Measurements from ENCODE around the gene MCTP1.
"Not testable (repeated sequence)": the region's sequence is repeated elsewhere in the genome, so short reads cannot be mapped to it uniquely, and the experiment has no call there.

The MCTP1 gene

DNA sequence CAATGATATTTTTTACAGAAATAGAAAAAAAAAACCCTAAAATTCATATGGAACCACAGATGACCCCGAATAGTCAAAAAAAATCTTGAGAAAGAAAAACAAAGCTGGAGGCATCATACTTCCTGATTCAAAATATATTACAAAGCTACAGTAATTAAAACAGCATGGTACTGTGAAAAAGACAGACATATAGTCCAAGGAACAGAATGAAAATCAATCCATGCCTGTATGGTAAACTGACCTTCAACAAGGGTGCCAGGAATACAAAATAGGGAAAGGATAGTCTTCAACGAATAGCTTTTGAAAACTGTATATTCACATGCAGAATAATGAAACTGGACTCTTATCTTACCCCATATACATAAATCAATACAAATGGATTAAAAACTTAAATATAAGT is 307.5 kb downstream of the MCTP1 start:
- DNase-seq (ENCODE audit: low read depth, low spot score): no peak
- no peak overlapping the region for H3K4me3 ChIP-seq (ENCODE audit: low read length)
- no peaks in the 10 kb centered on the region for H3K9me3 ChIP-seq (ENCODE audit: control insufficient read depth, insufficient read depth, low read length)
- H3K36me3 ChIP-seq (ENCODE audit: control insufficient read depth, insufficient read depth, low read length): no peaks in the 10 kb centered on the region
- WGBS (ENCODE audit: insufficient coverage, insufficient read length): no CpG with 5 or more reads among the region's 2 CpGs
- no peaks in the 10 kb centered on the region for H3K27me3 ChIP-seq (ENCODE audit: control insufficient read depth, insufficient read depth, low read length)
- no peaks in the 10 kb centered on the region for H3K4me1 ChIP-seq (ENCODE audit: control insufficient read depth, insufficient read depth, low read length)
- no peak overlapping the region for H3K27ac ChIP-seq (ENCODE audit: low read length)

DNA sequence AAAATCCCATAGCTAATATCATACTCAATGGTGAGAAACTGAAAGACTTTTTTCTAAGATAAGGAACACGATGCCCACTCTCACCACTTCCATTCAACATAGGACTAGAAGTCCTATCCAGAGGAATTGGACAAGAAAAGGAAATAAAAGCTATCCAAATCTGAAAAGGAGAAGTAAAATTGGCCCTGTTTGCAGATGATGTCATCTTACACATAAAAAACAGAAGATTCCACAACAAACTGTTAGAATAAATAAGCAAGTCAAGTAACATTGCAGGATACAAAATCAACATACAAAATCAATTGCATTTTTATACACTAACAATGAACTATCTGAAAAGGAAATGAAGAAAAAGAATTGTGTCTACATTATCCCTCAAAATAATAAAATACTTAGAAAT is 308.0 kb downstream of the MCTP1 start:
- H3K36me3 ChIP-seq (ENCODE audit: control insufficient read depth, insufficient read depth, low read length): no peaks in the 10 kb centered on the region
- H3K4me3 ChIP-seq (ENCODE audit: low read length): no peak overlapping the region
- no peaks in the 10 kb centered on the region for H3K27me3 ChIP-seq (ENCODE audit: control insufficient read depth, insufficient read depth, low read length)
- H3K4me1 ChIP-seq (ENCODE audit: control insufficient read depth, insufficient read depth, low read length): no peaks in the 10 kb centered on the region
- WGBS (ENCODE audit: insufficient coverage, insufficient read length): no CpG with 5 or more reads among the region's 1 CpG
- H3K9me3 ChIP-seq (ENCODE audit: control insufficient read depth, insufficient read depth, low read length): no peaks in the 10 kb centered on the region
- no peak overlapping the region for H3K27ac ChIP-seq (ENCODE audit: low read length)
- DNase-seq (ENCODE audit: low read depth, low spot score): no peak

DNA sequence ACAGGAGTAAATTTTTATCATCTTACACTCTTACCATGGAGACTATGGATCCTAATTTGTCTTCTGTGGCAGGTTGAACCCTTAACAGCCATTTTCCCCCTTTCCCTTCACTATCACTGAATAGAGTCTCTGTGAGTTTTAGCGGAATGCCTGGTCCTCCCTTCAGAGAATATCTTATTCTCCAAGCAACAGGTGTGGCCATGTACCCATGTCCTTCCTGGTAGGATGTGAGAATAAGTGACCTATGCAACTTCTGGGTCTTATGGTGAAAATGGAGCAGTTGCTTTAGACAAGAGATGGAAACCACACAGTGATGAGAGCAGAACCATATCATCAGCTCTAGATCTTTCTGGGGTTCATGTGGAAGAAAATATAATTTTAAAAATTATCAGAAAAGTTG is 312.6 kb downstream of the MCTP1 start:
- Histone ChIP-seq H3K36me3 (ENCODE audit: control insufficient read depth, insufficient read depth, low read length) (no peaks in the 10 kb centered on the region), H3K9me3 (ENCODE audit: control insufficient read depth, insufficient read depth, low read length) (no peaks in the 10 kb centered on the region), H3K4me3 (ENCODE audit: low read length) (no peak overlapping the region), H3K27me3 (ENCODE audit: control insufficient read depth, insufficient read depth, low read length) (no peaks in the 10 kb centered on the region), H3K27ac (ENCODE audit: low read length) (no peak overlapping the region), H3K4me1 (ENCODE audit: control insufficient read depth, insufficient read depth, low read length) (no peaks in the 10 kb centered on the region)
- WGBS (ENCODE audit: insufficient coverage, insufficient read length): no CpG with 5 or more reads among the region's 1 CpG
- DNase-seq (ENCODE audit: low read depth, low spot score): no peak

DNA sequence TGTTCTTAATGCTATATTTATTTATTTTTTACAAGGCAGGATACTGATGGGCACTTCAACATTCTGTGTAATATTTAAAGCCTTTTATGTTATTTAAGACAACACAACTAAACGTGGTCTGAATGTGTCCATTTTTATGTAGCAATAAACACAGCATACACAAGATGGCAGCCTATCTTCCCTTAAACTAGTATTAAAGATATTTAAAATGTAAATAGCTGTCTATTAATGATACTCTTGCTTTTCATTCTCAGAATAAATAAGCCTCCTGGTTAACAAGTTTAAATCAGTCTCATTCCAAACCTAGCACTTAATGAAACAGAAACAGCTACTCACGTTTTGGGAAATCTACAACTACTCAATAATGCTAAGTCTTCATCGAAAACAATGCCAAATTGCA is 315.7 kb downstream of the MCTP1 start:
- Histone ChIP-seq H3K27ac (ENCODE audit: low read length) (no peak overlapping the region), H3K4me3 (ENCODE audit: low read length) (no peak overlapping the region), H3K36me3 (ENCODE audit: control insufficient read depth, insufficient read depth, low read length) (no peaks in the 10 kb centered on the region), H3K27me3 (ENCODE audit: control insufficient read depth, insufficient read depth, low read length) (no peaks in the 10 kb centered on the region), H3K9me3 (ENCODE audit: control insufficient read depth, insufficient read depth, low read length) (no peaks in the 10 kb centered on the region), H3K4me1 (ENCODE audit: control insufficient read depth, insufficient read depth, low read length) (no peaks in the 10 kb centered on the region)
- no peak for DNase-seq (ENCODE audit: low read depth, low spot score)
- WGBS (ENCODE audit: insufficient coverage, insufficient read length): no CpG with 5 or more reads among the region's 3 CpGs

DNA sequence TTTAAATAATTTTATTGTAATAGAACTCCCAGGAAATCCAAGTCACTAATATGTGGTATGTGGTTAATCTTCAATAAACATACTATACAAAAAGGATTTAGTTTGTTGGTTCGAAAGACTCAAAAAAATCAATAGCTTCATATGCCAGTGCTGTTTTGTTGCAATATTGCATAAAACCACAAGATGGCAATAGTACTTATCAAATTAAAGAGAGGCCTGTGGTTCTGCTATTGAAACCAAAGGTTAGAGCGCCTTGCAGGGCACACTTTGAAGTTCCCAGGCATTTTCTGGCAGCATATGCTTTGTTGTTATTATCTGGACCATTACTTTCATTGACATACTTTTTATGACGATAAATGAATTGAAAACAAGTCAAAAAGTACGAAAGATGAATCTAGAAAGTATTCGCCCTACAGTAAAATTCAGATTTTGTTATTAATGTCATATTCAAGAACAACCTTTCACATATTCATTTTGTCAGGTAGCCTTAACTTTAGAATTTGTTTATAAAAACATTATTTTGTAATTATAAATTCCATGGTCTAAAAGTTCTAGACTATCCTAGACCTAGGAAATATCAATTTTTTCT is 316.3 kb downstream of the MCTP1 start:
- H3K4me3 ChIP-seq (ENCODE audit: low read length): no peak overlapping the region
- H3K27me3 ChIP-seq (ENCODE audit: control insufficient read depth, insufficient read depth, low read length): no peaks in the 10 kb centered on the region
- H3K27ac ChIP-seq (ENCODE audit: low read length): no peak overlapping the region
- peak; percentile 45 for DNase-seq (ENCODE audit: low read depth, low spot score)
- no peaks in the 10 kb centered on the region for H3K36me3 ChIP-seq (ENCODE audit: control insufficient read depth, insufficient read depth, low read length)
- WGBS (ENCODE audit: insufficient coverage, insufficient read length): no CpG with 5 or more reads among the region's 5 CpGs
- H3K9me3 ChIP-seq (ENCODE audit: control insufficient read depth, insufficient read depth, low read length): no peaks in the 10 kb centered on the region
- no peaks in the 10 kb centered on the region for H3K4me1 ChIP-seq (ENCODE audit: control insufficient read depth, insufficient read depth, low read length)

DNA sequence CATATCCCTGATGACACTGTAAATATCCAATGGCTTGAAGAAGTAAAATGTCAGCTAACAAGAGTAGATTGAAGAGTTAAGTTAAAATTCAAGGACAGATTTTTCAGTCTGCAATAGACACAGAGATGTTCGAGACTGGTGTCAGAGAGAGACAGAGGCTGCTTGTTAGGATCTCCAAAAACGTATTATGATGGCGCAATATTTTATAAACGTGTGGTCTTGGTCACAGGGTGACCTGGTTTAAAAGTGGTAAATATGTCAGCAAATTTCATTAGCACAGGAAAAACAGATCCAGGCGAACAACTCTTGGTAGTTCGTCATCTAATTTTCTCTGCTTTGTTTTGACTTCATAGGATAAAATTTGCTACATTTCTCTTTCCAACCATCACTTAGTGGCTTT is 317.4 kb downstream of the MCTP1 start:
- WGBS (ENCODE audit: insufficient coverage, insufficient read length): no CpG with 5 or more reads among the region's 6 CpGs
- Histone ChIP-seq H3K36me3 (ENCODE audit: control insufficient read depth, insufficient read depth, low read length) (no peaks in the 10 kb centered on the region), H3K9me3 (ENCODE audit: control insufficient read depth, insufficient read depth, low read length) (no peaks in the 10 kb centered on the region), H3K4me3 (ENCODE audit: low read length) (no peak overlapping the region), H3K27me3 (ENCODE audit: control insufficient read depth, insufficient read depth, low read length) (no peaks in the 10 kb centered on the region), H3K27ac (ENCODE audit: low read length) (no peak overlapping the region), H3K4me1 (ENCODE audit: control insufficient read depth, insufficient read depth, low read length) (no peaks in the 10 kb centered on the region)
- DNase-seq (ENCODE audit: low read depth, low spot score): no peak

DNA sequence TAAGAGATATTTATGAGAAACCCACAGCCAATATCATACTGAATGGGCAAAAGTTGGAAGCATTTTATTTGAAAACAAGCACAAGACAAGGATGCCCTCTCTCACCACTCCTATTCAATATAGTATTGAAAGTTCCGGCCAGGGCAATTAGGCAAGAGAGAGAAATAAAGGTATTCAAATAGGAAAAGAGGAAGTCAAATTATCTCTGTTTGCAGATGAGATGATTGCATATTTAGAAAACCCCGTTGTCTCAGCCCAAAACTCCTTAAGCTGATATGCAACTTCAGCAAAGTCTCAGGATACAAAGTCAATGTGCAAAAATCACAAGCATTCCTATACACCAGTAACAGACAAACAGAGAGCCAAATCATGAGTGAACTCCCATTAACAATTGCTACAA is 325.6 kb downstream of the MCTP1 start:
- not testable (repeated sequence) for DNase-seq (ENCODE audit: low read depth, low spot score); H3K36me3 ChIP-seq (ENCODE audit: control insufficient read depth, insufficient read depth, low read length); H3K4me3 ChIP-seq (ENCODE audit: low read length); H3K27ac ChIP-seq (ENCODE audit: low read length); H3K4me1 ChIP-seq (ENCODE audit: control insufficient read depth, insufficient read depth, low read length); H3K9me3 ChIP-seq (ENCODE audit: control insufficient read depth, insufficient read depth, low read length); H3K27me3 ChIP-seq (ENCODE audit: control insufficient read depth, insufficient read depth, low read length)
- no CpG with 5 or more reads among the region's 2 CpGs for WGBS (ENCODE audit: insufficient coverage, insufficient read length)

DNA sequence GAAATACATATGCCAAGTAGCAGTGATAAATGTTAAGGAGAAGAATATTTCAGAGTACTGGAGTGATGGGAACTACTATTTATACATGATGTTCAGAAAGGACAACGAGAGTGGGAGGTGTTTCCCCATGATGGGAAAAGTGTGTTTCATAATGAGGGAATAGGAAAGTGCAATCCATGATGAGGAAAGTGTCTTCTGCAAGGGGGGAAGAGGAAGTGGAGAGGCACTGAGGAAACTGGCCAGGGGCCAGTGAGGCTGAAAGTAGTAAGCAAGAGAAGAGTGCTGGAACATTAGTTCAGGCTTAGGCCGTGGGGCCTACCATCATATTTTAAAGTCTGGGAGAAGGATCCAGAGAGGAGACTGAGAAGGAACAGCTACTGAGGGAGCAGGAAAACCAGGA is 339.2 kb downstream of the MCTP1 start:
- Histone ChIP-seq H3K27me3 (ENCODE audit: control insufficient read depth, insufficient read depth, low read length) (no peaks in the 10 kb centered on the region), H3K4me1 (ENCODE audit: control insufficient read depth, insufficient read depth, low read length) (no peaks in the 10 kb centered on the region), H3K9me3 (ENCODE audit: control insufficient read depth, insufficient read depth, low read length) (no peaks in the 10 kb centered on the region), H3K36me3 (ENCODE audit: control insufficient read depth, insufficient read depth, low read length) (no peaks in the 10 kb centered on the region), H3K27ac (ENCODE audit: low read length) (no peak overlapping the region), H3K4me3 (ENCODE audit: low read length) (no peak overlapping the region)
- DNase-seq (ENCODE audit: low read depth, low spot score): no peak
- no CpG with 5 or more reads among the region's 2 CpGs for WGBS (ENCODE audit: insufficient coverage, insufficient read length)

DNA sequence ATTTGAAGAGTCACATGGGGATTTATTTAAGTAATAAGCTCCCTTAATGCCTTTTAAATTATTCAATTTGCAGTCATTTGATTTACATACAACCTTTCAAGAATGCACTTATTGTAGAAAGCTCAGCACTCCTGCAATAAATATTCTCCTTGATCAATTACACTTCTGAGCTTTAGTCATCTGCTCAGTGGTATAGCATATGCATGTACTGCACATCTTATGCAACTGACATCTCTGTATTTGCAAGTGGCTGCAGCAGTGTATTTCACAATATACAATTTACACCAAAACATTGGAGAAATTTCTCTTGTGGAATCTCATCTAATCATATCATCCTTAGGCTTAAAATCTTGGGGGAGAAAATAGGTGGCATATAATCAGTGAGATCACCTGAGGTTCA is 340.7 kb downstream of the MCTP1 start:
- H3K36me3 ChIP-seq (ENCODE audit: control insufficient read depth, insufficient read depth, low read length): no peaks in the 10 kb centered on the region
- no peaks in the 10 kb centered on the region for H3K9me3 ChIP-seq (ENCODE audit: control insufficient read depth, insufficient read depth, low read length)

DNA sequence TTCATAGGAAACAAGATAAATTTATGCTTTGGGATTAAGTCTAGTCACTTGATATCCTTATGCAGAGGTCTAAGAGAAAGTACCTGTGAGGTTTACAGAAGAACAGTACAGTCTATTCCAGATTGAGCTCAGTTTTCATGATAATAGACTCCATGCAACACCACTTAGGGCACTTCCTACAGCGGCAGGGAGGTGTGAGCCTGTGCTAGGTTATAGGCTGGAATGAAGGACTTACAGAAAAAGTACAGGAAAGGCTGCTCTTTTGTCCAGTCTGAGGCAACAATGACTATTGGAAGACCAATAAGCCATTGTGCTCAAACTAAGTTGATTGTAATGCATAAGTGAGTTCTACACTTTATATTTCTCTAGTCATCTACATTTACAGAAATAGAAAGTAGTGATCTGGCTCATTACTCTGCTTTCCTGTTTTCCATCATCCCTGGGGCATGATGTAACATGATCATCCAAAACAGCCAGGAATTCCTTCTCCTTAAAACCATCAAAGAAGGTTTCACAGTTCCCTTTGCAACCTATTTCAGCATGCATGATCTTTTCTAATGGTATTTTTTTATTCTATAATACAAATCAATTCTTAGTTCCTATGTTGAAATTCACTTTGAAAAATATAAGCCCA is 343.7 kb downstream of the MCTP1 start:
- Histone ChIP-seq H3K9me3 (ENCODE audit: control insufficient read depth, insufficient read depth, low read length) (no peaks in the 10 kb centered on the region), H3K4me1 (ENCODE audit: control insufficient read depth, insufficient read depth, low read length) (no peaks in the 10 kb centered on the region), H3K4me3 (ENCODE audit: low read length) (no peak overlapping the region), H3K27me3 (ENCODE audit: control insufficient read depth, insufficient read depth, low read length) (no peaks in the 10 kb centered on the region), H3K36me3 (ENCODE audit: control insufficient read depth, insufficient read depth, low read length) (no peaks in the 10 kb centered on the region), H3K27ac (ENCODE audit: low read length) (no peak overlapping the region)
- DNase-seq (ENCODE audit: low read depth, low spot score): no peak
- no CpG with 5 or more reads among the region's 1 CpG for WGBS (ENCODE audit: insufficient coverage, insufficient read length)

More for the DNA sequence above, 340.7 kb downstream of the MCTP1 start:
- Histone ChIP-seq H3K27ac (ENCODE audit: low read length) (no peak overlapping the region), H3K4me3 (ENCODE audit: low read length) (no peak overlapping the region), H3K27me3 (ENCODE audit: control insufficient read depth, insufficient read depth, low read length) (no peaks in the 10 kb centered on the region), H3K4me1 (ENCODE audit: control insufficient read depth, insufficient read depth, low read length) (no peaks in the 10 kb centered on the region)
- DNase-seq (ENCODE audit: low read depth, low spot score): no peak

DNA sequence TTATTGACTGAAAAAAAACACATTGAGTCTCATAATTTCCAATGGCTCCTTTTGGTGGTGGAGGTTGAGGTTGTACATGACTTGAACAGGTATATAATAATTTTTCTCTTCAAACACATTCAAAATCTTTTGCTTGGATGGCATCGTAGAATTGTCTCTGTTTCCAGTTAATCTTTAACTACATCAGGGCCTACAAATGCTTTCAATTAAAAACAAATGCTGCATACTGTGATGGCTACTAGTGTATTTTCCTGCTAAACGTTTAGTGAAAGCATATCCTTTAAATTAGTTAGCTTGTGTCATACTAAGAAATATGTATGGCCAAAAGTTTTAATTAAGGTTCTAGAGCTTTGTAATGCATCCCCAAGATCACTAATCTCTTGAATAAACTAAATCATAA is 352.6 kb downstream of the MCTP1 start:
- WGBS (ENCODE audit: insufficient coverage, insufficient read length): no CpG with 5 or more reads among the region's 2 CpGs
- no peaks in the 10 kb centered on the region for H3K4me1 ChIP-seq (ENCODE audit: control insufficient read depth, insufficient read depth, low read length)
- H3K36me3 ChIP-seq (ENCODE audit: control insufficient read depth, insufficient read depth, low read length): no peaks in the 10 kb centered on the region
- H3K27ac ChIP-seq (ENCODE audit: low read length): no peak overlapping the region
- H3K9me3 ChIP-seq (ENCODE audit: control insufficient read depth, insufficient read depth, low read length): no peaks in the 10 kb centered on the region
- no peaks in the 10 kb centered on the region for H3K27me3 ChIP-seq (ENCODE audit: control insufficient read depth, insufficient read depth, low read length)
- H3K4me3 ChIP-seq (ENCODE audit: low read length): no peak overlapping the region
- DNase-seq (ENCODE audit: low read depth, low spot score): no peak
